Neutrophil (primary cell): ENCODE data around the gene WTAP.
A peak's percentile ranks its signal among the peaks of the same experiment; 100 is the strongest.

Experiments
- H3K27ac ChIP-seq: fragments of 200-600 bp; sonication (generic); 2 replicates; pipeline ENCODE4 v1.5.1; 2016; ENCODE audit warnings: mild to moderate bottlenecking, moderate library complexity
- H3K27me3 ChIP-seq: fragments of 200-600 bp; sonication (generic); 2 replicates; pipeline ENCODE4 v1.6.0; 2016; ENCODE audit warnings: mild to moderate bottlenecking
- H3K36me3 ChIP-seq: fragments of 200-600 bp; sonication (generic); 2 replicates; pipeline ENCODE4 v1.5.1; 2017
- H3K4me1 ChIP-seq, 2 experiments: fragments of 200-600 bp in 1 of 2; sonication (generic) in 1 of 2; 1 replicate in 1 of 2; 2 replicates in 1 of 2; pipeline versions ENCODE4 v1.5.1 to v1.6.1; 2013 to 2016; ENCODE audit warnings: low read depth in 1 of 2, low read length in 1 of 2, mild to moderate bottlenecking in 1 of 2, moderate library complexity in 1 of 2; ENCODE audit not compliant: control insufficient read depth in 1 of 2, insufficient read depth in 1 of 2
- H3K4me3 ChIP-seq, 2 experiments: fragments of 200-600 bp in 1 of 2; sonication (generic) in 1 of 2; 1 replicate in 1 of 2; 2 replicates in 1 of 2; pipeline ENCODE4 v1.5.1; 2013 to 2016; ENCODE audit warnings: low read depth in 1 of 2, low read length in 1 of 2, mild to moderate bottlenecking in 1 of 2, moderate library complexity in 1 of 2
- H3K9me3 ChIP-seq: fragments of 200-600 bp; sonication (generic); 2 replicates; pipeline ENCODE4 v1.5.1; 2016
- CTCF ChIP-seq: fragments of 200-600 bp; sonication (generic); IDR thresholded peaks from 2 replicates; pipeline ENCODE4 v1.5.1; 2016; ENCODE audit warnings: antibody characterized with exemption

Gene WTAP

GRCh38 chr6:159726918-159727716 lies at the start of gene WTAP:
Gene WTAP, plus strand, starts transcription at chr6:159727506. Its CDS starts 8,760 bp downstream, at chr6:159736266.
- no peaks in the 10 kb centered on the region for H3K9me3 ChIP-seq
- peak within 1 kb of the TSS; percentile 96 to 97 for H3K4me3 ChIP-seq
- peaks cover 46 to 54% of the 10 kb centered on the region in 2 experiments for H3K4me1 ChIP-seq
- H3K27ac ChIP-seq: peak within 1 kb of the TSS; percentile 98
- no peaks in the 10 kb centered on the region for H3K27me3 ChIP-seq
- H3K36me3 ChIP-seq: no peaks in the 10 kb centered on the region
- peak; percentile 50 for TF ChIP-seq CTCF

- H3K27ac ChIP-seq: peak overlapping the region; percentile 63
- no peak for TF ChIP-seq CTCF
- H3K9me3 ChIP-seq: peaks cover 13% of the 10 kb centered on the region
- H3K27me3 ChIP-seq: no peaks in the 10 kb centered on the region
- H3K36me3 ChIP-seq: peaks cover 61% of the 10 kb centered on the region
- peaks cover 46 to 50% of the 10 kb centered on the region in 2 experiments for H3K4me1 ChIP-seq
- H3K4me3 ChIP-seq: no peak overlapping the region
These were observed 49.7 kb upstream of the WTAP start for GRCh38 chr6:159677506-159678165.

GRCh38 chr6:159678574-159678973 lies 48.7 kb upstream of the WTAP start:
- H3K9me3 ChIP-seq: peaks cover 19% of the 10 kb centered on the region
- H3K36me3 ChIP-seq: peaks cover 70% of the 10 kb centered on the region
- TF ChIP-seq CTCF: no peak
- peak overlapping the region; percentile 63 for H3K27ac ChIP-seq
- H3K4me1 ChIP-seq: peaks cover 56 to 59% of the 10 kb centered on the region in 2 experiments
- H3K27me3 ChIP-seq: no peaks in the 10 kb centered on the region
- H3K4me3 ChIP-seq: no peak overlapping the region

GRCh38 chr6:159679091-159680077 lies 47.9 kb upstream of the WTAP start:
- TF ChIP-seq CTCF: no peak
- peak overlapping the region in 1 of 2 experiments; percentile 21 for H3K4me3 ChIP-seq
- H3K4me1 ChIP-seq: peaks cover 64 to 67% of the 10 kb centered on the region in 2 experiments
- peak overlapping the region; percentile 63 for H3K27ac ChIP-seq
- peaks cover 78% of the 10 kb centered on the region for H3K36me3 ChIP-seq
- H3K9me3 ChIP-seq: peaks cover 27% of the 10 kb centered on the region
- H3K27me3 ChIP-seq: no peaks in the 10 kb centered on the region

- TF ChIP-seq CTCF: no peak
- H3K4me3 ChIP-seq: peak overlapping the region in 1 of 2 experiments; percentile 21
- no peaks in the 10 kb centered on the region for H3K27me3 ChIP-seq
- peaks cover 28% of the 10 kb centered on the region for H3K9me3 ChIP-seq
- H3K4me1 ChIP-seq: peaks cover 67 to 74% of the 10 kb centered on the region in 2 experiments
- H3K36me3 ChIP-seq: peaks cover 85% of the 10 kb centered on the region
- peak overlapping the region; percentile 63 for H3K27ac ChIP-seq
These were observed 47.2 kb upstream of the WTAP start for GRCh38 chr6:159680104-159680503.
